CD14-positive monocyte (primary cell): Measurements from ENCODE around the gene PRRX2. TPM values are rescaled to one million over a fixed set of nuclear protein-coding genes. Genes with fewer than 3 reads are reported as not detected.

Experiments used
- DNase-seq, 3 donors: peaks; one replicate each; pipeline ENCODE4 v3.0.0-alpha.2; 2011 to 2022
- H2AFZ ChIP-seq: 2 replicates; pipeline ENCODE4 v1.6.0; 2012; ENCODE audit warnings: mild to moderate bottlenecking, low read depth, low read length, inconsistent platforms; ENCODE audit not compliant: insufficient read depth, poor library complexity, severe bottlenecking
- H3K27ac ChIP-seq, 2 donors: 1 replicate in 1 of 2; 2 replicates in 1 of 2; pipeline ENCODE4 v1.5.1; 2012 to 2013; ENCODE audit warnings: low read length in 2 of 2, control low read depth in 1 of 2, inconsistent platforms in 1 of 2, low read depth in 1 of 2, mild to moderate bottlenecking in 1 of 2
- H3K27me3 ChIP-seq, 2 donors: one replicate each; pipeline versions ENCODE4 v1.6.0 to v1.6.1; 2011 to 2013; ENCODE audit warnings: low read length in 2 of 2; ENCODE audit not compliant: control insufficient read depth in 2 of 2, insufficient read depth in 2 of 2
- H3K36me3 ChIP-seq, 2 donors: replicated peaks in 1 of 2; 1 replicate in 1 of 2; 2 replicates in 1 of 2; pipeline versions ENCODE4 v1.5.1 to v1.6.1; 2012 to 2013; ENCODE audit warnings: low read length in 2 of 2, control low read depth in 1 of 2, inconsistent platforms in 1 of 2, mild to moderate bottlenecking in 1 of 2; ENCODE audit not compliant: insufficient read depth in 2 of 2, control insufficient read depth in 1 of 2
- H3K4me1 ChIP-seq, 2 donors: 1 replicate in 1 of 2; 2 replicates in 1 of 2; pipeline versions ENCODE4 v1.5.1 to v1.6.1; 2012 to 2013; ENCODE audit warnings: low read length in 2 of 2, control low read depth in 1 of 2, inconsistent platforms in 1 of 2, mild to moderate bottlenecking in 1 of 2, moderate library complexity in 1 of 2; ENCODE audit not compliant: insufficient read depth in 2 of 2, control insufficient read depth in 1 of 2
- H3K4me2 ChIP-seq: replicated peaks from 2 replicates; pipeline ENCODE3; 2012; ENCODE audit warnings: low read length, moderate library complexity, mild to moderate bottlenecking; ENCODE audit not compliant: poor library complexity, severe bottlenecking; ENCODE audit errors: extremely low read depth
- H3K4me3 ChIP-seq, 3 experiments: fragments of 200-600 bp in 1 of 3; sonication (generic) in 1 of 3; replicated peaks in 1 of 3; 1 replicate in 2 of 3; 2 replicates in 1 of 3; pipeline ENCODE4 v1.5.1; 2011 to 2013; ENCODE audit warnings: low read length in 3 of 3, mild to moderate bottlenecking in 3 of 3, control low read depth in 2 of 3, low read depth in 2 of 3, inconsistent platforms in 1 of 3, moderate library complexity in 1 of 3
- H3K79me2 ChIP-seq: 2 replicates; pipeline ENCODE4 v1.6.0; 2012; ENCODE audit warnings: mild to moderate bottlenecking, control low read depth, inconsistent platforms, low read length, moderate library complexity; ENCODE audit not compliant: insufficient read depth
- H3K9ac ChIP-seq: 2 replicates; pipeline ENCODE4 v1.6.0; 2017; ENCODE audit warnings: low read length, mild to moderate bottlenecking; ENCODE audit not compliant: insufficient read depth, poor library complexity, severe bottlenecking
- H3K9me3 ChIP-seq, 2 donors: replicated peaks in 1 of 2; 1 replicate in 1 of 2; 2 replicates in 1 of 2; pipeline versions ENCODE4 v1.5.1 to v1.6.1; 2012 to 2013; ENCODE audit warnings: low read length in 2 of 2, control low read depth in 1 of 2; ENCODE audit not compliant: control insufficient read depth in 1 of 2, insufficient read depth in 1 of 2
- H4K20me1 ChIP-seq: 2 replicates; pipeline ENCODE4 v1.6.0; 2012; ENCODE audit warnings: mild to moderate bottlenecking, low read length, control low read depth, moderate library complexity; ENCODE audit not compliant: insufficient read depth
- H3K27ac Mint-ChIP-seq, 7 donors: one replicate each; pipeline ENCODE4 v1.8.0; 2020; ENCODE audit warnings: mild to moderate bottlenecking in 7 of 7, mixed read lengths in 7 of 7, moderate library complexity in 6 of 7, inconsistent platforms in 2 of 7
- H3K27me3 Mint-ChIP-seq, 3 donors: one replicate each; pipeline ENCODE4 v1.8.0; 2021 to 2022; ENCODE audit warnings: low read depth in 3 of 3, mild to moderate bottlenecking in 3 of 3, mixed read lengths in 3 of 3, moderate library complexity in 3 of 3, inconsistent platforms in 1 of 3
- H3K36me3 Mint-ChIP-seq, 2 donors: one replicate each; pipeline ENCODE4 v1.8.0; 2020; ENCODE audit warnings: mixed read lengths in 2 of 2, inconsistent platforms in 1 of 2, mild to moderate bottlenecking in 1 of 2
- H3K4me1 Mint-ChIP-seq: one replicate; pipeline ENCODE4 v1.8.0; 2020; ENCODE audit warnings: mild to moderate bottlenecking, mixed read lengths
- H3K4me3 Mint-ChIP-seq, 2 donors: one replicate each; pipeline ENCODE4 v1.8.0; 2020; ENCODE audit warnings: mild to moderate bottlenecking in 2 of 2, mixed read lengths in 2 of 2, moderate library complexity in 1 of 2
- H3K9me3 Mint-ChIP-seq, 7 donors: one replicate each; pipeline ENCODE4 v1.8.0; 2020 to 2022; ENCODE audit warnings: mixed read lengths in 7 of 7, mild to moderate bottlenecking in 6 of 7, moderate library complexity in 6 of 7, inconsistent platforms in 2 of 7
- CTCF ChIP-seq: fragments of 200-600 bp; IDR thresholded peaks from one replicate; pipeline ENCODE4 v1.8.0; 2022; ENCODE audit warnings: antibody characterized with exemption, mild to moderate bottlenecking
- WGBS: methylation state at CpG from one replicate; pipeline ENCODE4 v1.1.5; 2013; ENCODE audit warnings: missing lambda C conversion rate; ENCODE audit not compliant: insufficient coverage; 5-methylcytosine and 5-hydroxymethylcytosine counted together
- intact Hi-C, 2 donors: fragments of 100-400 bp; cut with micrococcal nuclease; formaldehyde crosslinking; loops; one replicate each; pipeline versions ENCODE4 v1.15.0 to v1.15.1; 2023
- polyA plus RNA-seq, 3 donors: library from polyadenylated mRNA; depleted of rRNA in 1 of 3; unstranded in 2 of 3; stranded (reverse) in 1 of 3; fragments of 300-500 nt in 2 of 3; fragments of >200 nt in 1 of 3; fragmentation: Illumina TruSeq in 2 of 3; gene quantifications; 1 replicate in 2 of 3; 2 replicates in 1 of 3; pipeline ENCODE4 v1.2.3, GENCODE V29; 2012 to 2021

The PRRX2 gene
- polyA plus RNA-seq, 3 donors, result not detected

- no peaks in the 10 kb centered on the region for H3K4me1 Mint-ChIP-seq
- no peak overlapping the region for H3K27ac Mint-ChIP-seq
- H3K79me2 ChIP-seq, result no peaks in the 10 kb centered on the region
- no peaks in the 10 kb centered on the region for H4K20me1 ChIP-seq
- no peak overlapping the region for H3K4me3 Mint-ChIP-seq
- no peak for TF ChIP-seq CTCF
- H3K27me3 ChIP-seq, result no peaks in the 10 kb centered on the region
- intact Hi-C loops, result no loop called here
- peaks cover 7 to 12% (median 8%) of the 10 kb centered on the region in 3 donors for H3K27me3 Mint-ChIP-seq
- H3K36me3 ChIP-seq, result no peaks in the 10 kb centered on the region
- H3K9me3 Mint-ChIP-seq, result no peaks in the 10 kb centered on the region
- no peak overlapping the region for H3K4me2 ChIP-seq
- no peak overlapping the region for H2AFZ ChIP-seq
- 61% methylated on average over 3 of the region's 11 CpGs for WGBS
- no peaks in the 10 kb centered on the region for H3K36me3 Mint-ChIP-seq
- H3K27ac ChIP-seq, result no peak overlapping the region
- no peak for DNase-seq
- H3K9me3 ChIP-seq, result no peaks in the 10 kb centered on the region
- H3K4me3 ChIP-seq, result no peak overlapping the region
- H3K9ac ChIP-seq, result no peak overlapping the region
- H3K4me1 ChIP-seq, result no peaks in the 10 kb centered on the region
These were observed 16.5 kb downstream of the PRRX2 start for GRCh38 chr9:129681924-129682323.

- H3K27me3 Mint-ChIP-seq, result peaks cover 7 to 12% (median 8%) of the 10 kb centered on the region in 3 donors
- 86% methylated on average over 3 of the region's 7 CpGs for WGBS
- DNase-seq, result no peak
- H3K9me3 Mint-ChIP-seq, result no peaks in the 10 kb centered on the region
- no peaks in the 10 kb centered on the region for H3K79me2 ChIP-seq
- no peak overlapping the region for H3K27ac ChIP-seq
- no peaks in the 10 kb centered on the region for H3K4me1 Mint-ChIP-seq
- H3K36me3 Mint-ChIP-seq, result no peaks in the 10 kb centered on the region
- no peak overlapping the region for H3K27ac Mint-ChIP-seq
- no peak overlapping the region for H3K4me2 ChIP-seq
- intact Hi-C loops, result no loop called here
- no peak overlapping the region for H3K9ac ChIP-seq
- H3K9me3 ChIP-seq, result no peaks in the 10 kb centered on the region
- H3K4me1 ChIP-seq, result no peaks in the 10 kb centered on the region
- no peak overlapping the region for H3K4me3 ChIP-seq
- no peaks in the 10 kb centered on the region for H3K27me3 ChIP-seq
- no peaks in the 10 kb centered on the region for H4K20me1 ChIP-seq
- no peaks in the 10 kb centered on the region for H3K36me3 ChIP-seq
- no peak for TF ChIP-seq CTCF
- no peak overlapping the region for H3K4me3 Mint-ChIP-seq
- H2AFZ ChIP-seq, result no peak overlapping the region
These were observed 16.9 kb downstream of the PRRX2 start for GRCh38 chr9:129682381-129682780.
